ENCODE measurements around the gene DDX31. TPM values are rescaled to one million over a fixed set of nuclear protein-coding genes. Genes with fewer than 3 reads are reported as not detected.

Gene DDX31
- total and polyA plus RNA-seq, 9 of the 15 experiments (the other 6 are each of a cell fraction or from before 2014, with no cell fraction given): 11.9 to 24.6 (median 22.2) TPM

DNA sequence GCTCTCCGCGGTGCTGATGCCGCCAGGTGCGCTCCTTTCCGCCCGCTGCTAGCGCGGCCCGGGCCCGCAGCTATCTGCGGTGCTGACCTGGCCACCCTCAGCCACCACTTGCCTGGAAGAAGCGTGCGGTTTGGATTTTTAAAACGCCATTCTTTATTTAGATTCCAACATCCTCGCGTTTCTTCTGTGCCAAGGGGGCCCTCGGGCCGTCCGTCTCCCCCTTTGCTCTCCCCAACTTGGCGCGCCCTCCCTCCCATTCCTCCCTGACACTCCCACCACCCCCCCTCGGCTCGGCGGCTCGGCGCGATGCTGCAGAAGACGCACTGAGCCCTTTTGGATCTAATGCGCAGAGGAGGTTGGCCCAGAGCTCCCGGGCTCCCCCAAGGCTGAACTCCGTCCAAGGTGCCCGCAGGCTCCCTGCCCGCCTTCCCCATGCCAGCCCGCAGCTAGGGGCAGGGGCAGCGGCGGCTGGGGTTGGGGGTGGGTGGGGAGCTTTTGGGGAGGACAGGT is 87.5 kb downstream of the DDX31 start, which contains the start of gene BARHL1 (continued):
- TF ChIP-seq, protein P1, sequence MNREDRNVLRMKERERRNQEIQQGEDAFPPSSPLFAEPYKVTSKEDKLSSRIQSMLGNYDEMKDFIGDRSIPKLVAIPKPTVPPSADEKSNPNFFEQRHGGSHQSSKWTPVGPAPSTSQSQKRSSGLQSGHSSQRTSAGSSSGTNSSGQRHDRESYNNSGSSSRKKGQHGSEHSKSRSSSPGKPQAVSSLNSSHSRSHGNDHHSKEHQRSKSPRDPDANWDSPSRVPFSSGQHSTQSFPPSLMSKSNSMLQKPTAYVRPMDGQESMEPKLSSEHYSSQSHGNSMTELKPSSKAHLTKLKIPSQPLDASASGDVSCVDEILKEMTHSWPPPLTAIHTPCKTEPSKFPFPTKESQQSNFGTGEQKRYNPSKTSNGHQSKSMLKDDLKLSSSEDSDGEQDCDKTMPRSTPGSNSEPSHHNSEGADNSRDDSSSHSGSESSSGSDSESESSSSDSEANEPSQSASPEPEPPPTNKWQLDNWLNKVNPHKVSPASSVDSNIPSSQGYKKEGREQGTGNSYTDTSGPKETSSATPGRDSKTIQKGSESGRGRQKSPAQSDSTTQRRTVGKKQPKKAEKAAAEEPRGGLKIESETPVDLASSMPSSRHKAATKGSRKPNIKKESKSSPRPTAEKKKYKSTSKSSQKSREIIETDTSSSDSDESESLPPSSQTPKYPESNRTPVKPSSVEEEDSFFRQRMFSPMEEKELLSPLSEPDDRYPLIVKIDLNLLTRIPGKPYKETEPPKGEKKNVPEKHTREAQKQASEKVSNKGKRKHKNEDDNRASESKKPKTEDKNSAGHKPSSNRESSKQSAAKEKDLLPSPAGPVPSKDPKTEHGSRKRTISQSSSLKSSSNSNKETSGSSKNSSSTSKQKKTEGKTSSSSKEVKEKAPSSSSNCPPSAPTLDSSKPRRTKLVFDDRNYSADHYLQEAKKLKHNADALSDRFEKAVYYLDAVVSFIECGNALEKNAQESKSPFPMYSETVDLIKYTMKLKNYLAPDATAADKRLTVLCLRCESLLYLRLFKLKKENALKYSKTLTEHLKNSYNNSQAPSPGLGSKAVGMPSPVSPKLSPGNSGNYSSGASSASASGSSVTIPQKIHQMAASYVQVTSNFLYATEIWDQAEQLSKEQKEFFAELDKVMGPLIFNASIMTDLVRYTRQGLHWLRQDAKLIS (CRISPR knock-in tag; IDR thresholded peaks at IDR 0.05): no peak
- no peak for TF ChIP-seq SREBF1 (IDR thresholded peaks at IDR 0.05; ENCODE audit: borderline replicate concordance, low read depth, low read length)
- TF ChIP-seq GTF2E2 (tag; IDR thresholded peaks at IDR 0.05): no peak
- no peak for TF ChIP-seq MEIS2 (IDR thresholded peaks at IDR 0.05; ENCODE audit: partially characterized antibody)
- TF ChIP-seq POLR2H (tag; IDR thresholded peaks at IDR 0.05; ENCODE audit: low read depth): no peak
- no peak for TF ChIP-seq BRF1 (IDR thresholded peaks at IDR 0.05; ENCODE audit: borderline replicate concordance, extremely low read depth, insufficient read length)

DNA sequence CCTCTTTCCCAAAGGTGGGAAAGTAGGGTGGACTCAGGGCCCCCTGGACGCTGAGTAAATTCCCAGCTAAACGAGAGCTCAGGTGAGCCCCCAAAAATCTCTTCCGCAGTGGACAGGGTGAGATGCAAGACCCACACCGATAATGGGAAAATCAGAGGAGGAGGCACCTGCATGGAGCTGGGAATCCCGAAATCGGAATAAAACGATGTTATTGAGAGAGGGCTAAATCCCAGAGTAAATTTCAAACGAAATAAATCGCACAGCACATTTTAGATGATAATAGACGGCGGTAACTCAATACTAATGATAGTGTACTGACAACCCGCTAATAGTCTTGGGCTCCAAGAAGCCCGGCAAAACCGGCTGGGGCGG is 90.4 kb downstream of the DDX31 start:
- no peaks in the 10 kb centered on the region for H3K36me3 ChIP-seq (ENCODE audit: control insufficient read depth, insufficient read depth, low read length)
- no peak for ATAC-seq
- CTCF ChIA-PET (ENCODE audit: low intra/inter-chr PET ratio): no interaction called here
- H3K27me3 ChIP-seq (ENCODE audit: control insufficient read depth in 2 of 2, insufficient read depth in 2 of 2, low read length in 2 of 2): peaks cover 4 to 58% of the 10 kb centered on the region in 2 experiments; a peak in 4 of 5 replicates
- no peak overlapping the region for H3K9ac ChIP-seq (ENCODE audit: insufficient read depth in 1 of 2, low read depth in 2 of 2, low read length in 2 of 2)
- whole genome bisulfite sequencing (ENCODE audit: insufficient coverage, low coverage, missing lambda C conversion rate): 15% methylated on average over 15 of the region's 15 CpGs
- no peak overlapping the region for H2AFZ ChIP-seq (ENCODE audit: low read depth, low read length)
- H4K20me1 ChIP-seq (replicated peaks; ENCODE audit: control insufficient read depth, insufficient read depth, low read length): peaks cover 29% of the 10 kb centered on the region
- BruUV-seq (replicated peaks): no TSS peak
- POLR2A ChIA-PET: no interaction called here
- H3K4me3 ChIP-seq: no peak overlapping the region
- H3K9me3 ChIP-seq (replicated peaks; ENCODE audit: control insufficient read depth, insufficient read depth, low read depth, low read length): no peaks in the 10 kb centered on the region
- no peak overlapping the region for H3K4me2 ChIP-seq (ENCODE audit: insufficient read depth, low read length)
- intact Hi-C loops (cut with micrococcal nuclease) (loop anchor here (5.0 kb wide), 2 partner anchors 218 to 412 kb away; no protein-coding TSS in a partner anchor), in situ Hi-C loops (cut with MboI) (loop anchor here (5.0 kb wide), 1 partner anchor 167 kb away; the partner anchor contains the start of gene CFAP77)
- no peak for DNase-seq (ENCODE audit: extremely low read depth in 1 of 4, low spot score in 3 of 4)
- no peak overlapping the region for H3K27ac ChIP-seq (ENCODE audit: extremely low read depth, low read depth, low read length)
- no peaks in the 10 kb centered on the region for H3K79me2 ChIP-seq (ENCODE audit: control insufficient read depth, insufficient read depth, low read length)
- H3K9me1 ChIP-seq (ENCODE audit: control insufficient read depth, insufficient read depth, low read length): no peaks in the 10 kb centered on the region
- no peak for FAIRE-seq
- peaks cover 0 to 9% of the 10 kb centered on the region in 2 experiments; a peak in 2 of 5 replicates for H3K4me1 ChIP-seq (replicated peaks in 1 of 2; ENCODE audit: control insufficient read depth in 2 of 2, insufficient read depth in 2 of 2, low read length in 2 of 2)
- TF ChIP-seq, protein P2, sequence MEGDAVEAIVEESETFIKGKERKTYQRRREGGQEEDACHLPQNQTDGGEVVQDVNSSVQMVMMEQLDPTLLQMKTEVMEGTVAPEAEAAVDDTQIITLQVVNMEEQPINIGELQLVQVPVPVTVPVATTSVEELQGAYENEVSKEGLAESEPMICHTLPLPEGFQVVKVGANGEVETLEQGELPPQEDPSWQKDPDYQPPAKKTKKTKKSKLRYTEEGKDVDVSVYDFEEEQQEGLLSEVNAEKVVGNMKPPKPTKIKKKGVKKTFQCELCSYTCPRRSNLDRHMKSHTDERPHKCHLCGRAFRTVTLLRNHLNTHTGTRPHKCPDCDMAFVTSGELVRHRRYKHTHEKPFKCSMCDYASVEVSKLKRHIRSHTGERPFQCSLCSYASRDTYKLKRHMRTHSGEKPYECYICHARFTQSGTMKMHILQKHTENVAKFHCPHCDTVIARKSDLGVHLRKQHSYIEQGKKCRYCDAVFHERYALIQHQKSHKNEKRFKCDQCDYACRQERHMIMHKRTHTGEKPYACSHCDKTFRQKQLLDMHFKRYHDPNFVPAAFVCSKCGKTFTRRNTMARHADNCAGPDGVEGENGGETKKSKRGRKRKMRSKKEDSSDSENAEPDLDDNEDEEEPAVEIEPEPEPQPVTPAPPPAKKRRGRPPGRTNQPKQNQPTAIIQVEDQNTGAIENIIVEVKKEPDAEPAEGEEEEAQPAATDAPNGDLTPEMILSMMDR (IDR thresholded peaks at IDR 0.05 in 2 of 3, conservative IDR thresholded peaks at IDR 0.05 in 1 of 3; ENCODE audit: insufficient read depth in 2 of 3, low read depth in 1 of 3, low read length in 3 of 3): no peak
- no peak for TF ChIP-seq EWSR1 (IDR thresholded peaks at IDR 0.05; ENCODE audit: borderline replicate concordance, low read depth, partially characterized antibody)
- no peak for TF ChIP-seq TBP (optimal IDR thresholded peaks at IDR 0.05; ENCODE audit: low read depth, low read length)
- TF ChIP-seq MTA1 (IDR thresholded peaks at IDR 0.05; ENCODE audit: borderline replicate concordance): no peak
- TF ChIP-seq, protein P3, sequence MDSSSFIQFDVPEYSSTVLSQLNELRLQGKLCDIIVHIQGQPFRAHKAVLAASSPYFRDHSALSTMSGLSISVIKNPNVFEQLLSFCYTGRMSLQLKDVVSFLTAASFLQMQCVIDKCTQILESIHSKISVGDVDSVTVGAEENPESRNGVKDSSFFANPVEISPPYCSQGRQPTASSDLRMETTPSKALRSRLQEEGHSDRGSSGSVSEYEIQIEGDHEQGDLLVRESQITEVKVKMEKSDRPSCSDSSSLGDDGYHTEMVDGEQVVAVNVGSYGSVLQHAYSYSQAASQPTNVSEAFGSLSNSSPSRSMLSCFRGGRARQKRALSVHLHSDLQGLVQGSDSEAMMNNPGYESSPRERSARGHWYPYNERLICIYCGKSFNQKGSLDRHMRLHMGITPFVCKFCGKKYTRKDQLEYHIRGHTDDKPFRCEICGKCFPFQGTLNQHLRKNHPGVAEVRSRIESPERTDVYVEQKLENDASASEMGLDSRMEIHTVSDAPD (CRISPR knock-in tag; IDR thresholded peaks at IDR 0.05): no peak
